IPS-NIHi7 (cell line): ENCODE measurements around the gene NUP153.
A peak's percentile ranks its signal among the peaks of the same experiment; 100 is the strongest.
"Not testable (repeated sequence)": the region's sequence is repeated elsewhere in the genome, so short reads cannot be mapped to it uniquely, and the experiment has no call there.

Experiments
- DNase-seq: peaks from one replicate; pipeline ENCODE4 v3.0.0; 2012; ENCODE audit warnings: mixed read lengths; ENCODE audit errors: extremely low spot score

Gene NUP153

GRCh38 chr6:17602888-17603287 lies 103.8 kb downstream of the NUP153 start:
- no peak for DNase-seq

- DNase-seq: no peak
Observed at GRCh38 chr6:17601386-17601703, 105.4 kb downstream of the NUP153 start.

GRCh38 chr6:17600527-17601385 lies 106.0 kb downstream of the NUP153 start:
- peak; percentile 36 for DNase-seq

- DNase-seq: peak; percentile 97
Observed at GRCh38 chr6:17599877-17600526, 106.7 kb downstream of the NUP153 start, which contains the start of gene FAM8A1. FAM8A1 (plus strand) TSS chr6:17600302; CDS start chr6:17600410, 108 bp downstream.

DNA sequence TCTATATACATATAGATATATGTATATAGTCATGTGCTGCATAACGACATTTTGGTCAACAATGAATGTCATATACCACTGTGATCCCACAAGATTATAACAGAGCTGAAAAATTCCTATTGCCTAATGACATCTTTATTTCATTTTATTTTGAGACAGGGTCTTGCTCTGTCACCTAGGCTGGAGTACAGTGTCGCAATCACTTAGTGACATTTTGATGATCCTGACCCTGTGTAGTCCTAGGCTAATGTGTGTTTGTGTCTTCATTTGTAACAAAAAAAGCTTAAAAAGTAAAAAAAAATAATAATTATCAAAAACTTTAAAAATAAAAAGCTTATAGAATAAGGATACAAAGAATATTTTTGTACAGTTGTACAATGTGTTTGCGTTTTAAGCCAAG lies 110.6 kb downstream of the NUP153 start:
- DNase-seq: no peak

- DNase-seq: no peak
Observed at GRCh38 chr6:17593246-17593645, 113.5 kb downstream of the NUP153 start.

GRCh38 chr6:17591287-17591686 lies 115.4 kb downstream of the NUP153 start:
- DNase-seq: no peak

GRCh38 chr6:17589406-17590096 lies 117.2 kb downstream of the NUP153 start:
- DNase-seq: peak; percentile 20

- no peak for DNase-seq
Observed at GRCh38 chr6:17588011-17588410, 118.7 kb downstream of the NUP153 start.

GRCh38 chr6:17586623-17587022 lies 120.1 kb downstream of the NUP153 start:
- not testable (repeated sequence) for DNase-seq

- peak; percentile 30 for DNase-seq
Observed at GRCh38 chr6:17585766-17586490, 120.8 kb downstream of the NUP153 start.

GRCh38 chr6:17584241-17584803 lies 122.4 kb downstream of the NUP153 start:
- DNase-seq: peak; percentile 62

GRCh38 chr6:17583811-17584210 lies 122.9 kb downstream of the NUP153 start:
- no peak for DNase-seq

DNA sequence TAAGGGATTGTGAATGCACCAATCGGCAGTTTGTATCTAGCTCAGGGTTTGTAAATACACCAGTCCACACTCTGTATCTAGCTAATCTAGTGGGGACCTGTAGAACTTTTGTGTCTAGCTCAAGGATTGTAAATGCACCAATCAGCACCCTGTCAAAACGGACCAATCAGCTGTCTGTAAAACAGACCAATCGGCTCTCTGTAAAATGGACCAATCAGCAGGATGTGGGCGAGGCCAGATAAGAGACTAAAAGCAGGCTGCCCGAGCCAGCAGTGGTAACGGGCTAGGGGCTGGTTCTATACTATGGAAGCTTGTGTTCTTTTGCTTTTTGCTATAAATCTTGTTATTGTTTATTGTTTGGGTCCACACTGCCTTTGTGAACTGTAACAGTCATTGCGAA lies 125.4 kb downstream of the NUP153 start:
- not testable (repeated sequence) for DNase-seq

GRCh38 chr6:17580518-17581048 lies 126.1 kb downstream of the NUP153 start:
- peak; percentile 47 for DNase-seq

DNA sequence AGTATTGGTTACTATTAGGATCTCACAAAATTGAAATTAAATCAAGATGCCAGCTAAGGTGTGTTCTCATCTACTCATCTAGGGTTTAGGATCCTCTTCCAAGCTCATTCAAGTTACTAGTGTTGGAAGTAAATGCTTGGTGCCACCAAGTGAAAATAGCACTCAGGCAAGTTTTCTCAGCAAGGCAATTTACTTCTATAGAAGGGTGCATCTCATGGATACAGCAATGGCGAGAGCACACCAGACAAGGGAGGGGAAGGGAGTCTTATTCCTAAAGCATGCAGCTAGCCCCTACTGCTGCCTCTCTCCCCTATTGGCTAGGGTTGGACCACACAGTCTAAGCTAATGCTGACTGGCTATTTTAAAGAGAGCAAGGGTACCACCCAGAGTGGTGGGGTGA lies 129.7 kb downstream of the NUP153 start:
- no peak for DNase-seq

- no peak for DNase-seq
Observed at GRCh38 chr6:17574866-17575560, 131.7 kb downstream of the NUP153 start.

- no peak for DNase-seq
Observed at GRCh38 chr6:17565399-17565798, 141.3 kb downstream of the NUP153 start.
